HG02973 (cell line): Measurements from ENCODE around the gene SCP2.
"Not testable (repeated sequence)": the region's sequence is repeated elsewhere in the genome, so short reads cannot be mapped to it uniquely, and the experiment has no call there.

Source experiments
- ATAC-seq: cut with Tn5 transposase; IDR thresholded peaks from one replicate; pipeline ENCODE4 v1.9.1; 2021; ENCODE audit warnings: moderate library complexity; ENCODE audit not compliant: unreplicated experiment

SCP2 gene

DNA sequence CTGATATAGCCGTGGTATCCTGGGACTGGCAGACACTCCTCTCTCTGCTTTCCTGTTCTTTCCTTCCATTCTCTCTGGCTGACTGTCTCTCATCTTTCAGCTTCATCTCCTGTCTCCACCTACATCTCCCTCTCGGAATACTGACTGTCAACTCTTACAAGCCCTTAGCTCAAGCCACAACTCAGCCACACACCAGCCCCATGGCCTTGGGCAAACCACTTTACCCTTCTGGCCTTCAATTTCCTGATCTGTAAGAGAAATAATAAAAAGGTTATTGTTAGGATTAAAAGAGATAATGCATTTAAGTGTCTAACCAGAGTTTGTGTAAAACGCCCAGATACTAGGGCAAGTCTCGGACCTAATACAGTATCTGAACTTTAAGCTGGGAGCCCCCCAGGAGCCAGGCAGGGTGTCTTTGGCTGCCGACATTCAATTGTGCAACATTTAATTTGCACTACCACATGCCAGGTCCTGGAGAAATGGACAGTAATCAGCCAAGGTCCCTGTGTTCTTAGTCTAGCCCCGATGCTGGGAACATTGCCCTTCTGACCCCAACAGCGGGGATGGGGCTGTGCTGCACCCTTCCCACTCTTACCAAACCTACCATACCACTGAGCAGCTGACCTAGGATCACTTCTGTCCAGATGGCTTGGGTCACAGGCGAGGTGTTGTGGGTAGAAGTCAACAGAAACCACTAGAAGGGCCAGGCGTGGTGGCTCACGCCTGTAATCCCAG is 10.7 kb upstream of the SCP2 start:
- no peak for ATAC-seq

DNA sequence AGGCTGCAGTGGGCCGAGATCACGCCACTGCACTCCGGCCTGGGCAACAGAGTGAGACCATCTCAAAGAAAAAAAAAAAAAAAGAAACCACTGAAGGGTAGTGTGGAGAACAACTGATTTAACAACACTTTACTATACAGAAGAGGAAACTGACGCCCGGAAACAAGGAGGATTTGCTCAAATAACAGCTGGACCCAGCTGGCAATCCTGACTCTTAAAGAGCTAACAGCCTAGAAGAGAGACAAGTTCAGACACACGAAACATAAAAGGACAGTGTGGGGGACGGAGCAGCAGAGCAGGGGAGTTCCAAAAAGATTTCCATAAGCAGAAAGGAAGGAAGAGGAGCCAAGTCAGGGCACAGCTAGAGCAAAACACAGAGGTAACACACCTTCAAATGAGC is 9.9 kb upstream of the SCP2 start:
- ATAC-seq, result no peak

GRCh38 chr1:52917581-52917980 is 9.5 kb upstream of the SCP2 start:
- ATAC-seq, result no peak

- ATAC-seq, result no peak
Observed at GRCh38 chr1:52918201-52918600, 8.9 kb upstream of the SCP2 start.

DNA sequence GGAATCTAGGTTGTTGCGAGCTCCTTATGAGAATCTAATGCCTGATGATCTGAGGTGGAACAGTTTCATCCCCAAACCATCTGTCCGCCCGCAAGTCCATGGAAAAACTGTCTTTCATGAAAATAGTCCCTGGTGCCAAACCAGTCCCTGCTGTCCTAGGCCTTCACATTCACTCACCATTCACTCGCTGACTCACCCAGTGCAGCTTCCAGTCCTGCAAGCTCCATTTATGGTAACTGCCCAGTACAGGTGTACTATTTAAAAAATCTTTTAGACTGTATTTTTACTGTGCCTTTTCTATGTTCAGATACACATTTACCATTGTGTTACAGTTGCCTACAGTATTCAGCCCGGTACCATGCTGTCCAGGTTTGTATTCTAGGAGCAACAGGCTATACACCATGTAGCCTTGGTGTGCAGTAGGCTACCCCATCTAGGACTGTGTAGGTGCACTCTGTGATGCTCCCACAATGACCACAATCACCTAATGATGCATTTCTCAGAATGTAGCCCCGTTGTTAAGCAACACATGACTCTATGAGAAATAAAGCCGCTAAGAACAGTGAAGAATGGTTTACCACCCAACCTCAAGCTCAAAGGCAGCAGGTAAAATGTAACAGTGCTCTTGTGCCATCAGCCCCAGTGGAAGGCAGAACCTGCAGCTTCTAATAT is 7.9 kb upstream of the SCP2 start:
- no peak for ATAC-seq

GRCh38 chr1:52919723-52920483 is 7.2 kb upstream of the SCP2 start:
- no peak for ATAC-seq

GRCh38 chr1:52920791-52921291 is 6.2 kb upstream of the SCP2 start:
- ATAC-seq, result no peak

DNA sequence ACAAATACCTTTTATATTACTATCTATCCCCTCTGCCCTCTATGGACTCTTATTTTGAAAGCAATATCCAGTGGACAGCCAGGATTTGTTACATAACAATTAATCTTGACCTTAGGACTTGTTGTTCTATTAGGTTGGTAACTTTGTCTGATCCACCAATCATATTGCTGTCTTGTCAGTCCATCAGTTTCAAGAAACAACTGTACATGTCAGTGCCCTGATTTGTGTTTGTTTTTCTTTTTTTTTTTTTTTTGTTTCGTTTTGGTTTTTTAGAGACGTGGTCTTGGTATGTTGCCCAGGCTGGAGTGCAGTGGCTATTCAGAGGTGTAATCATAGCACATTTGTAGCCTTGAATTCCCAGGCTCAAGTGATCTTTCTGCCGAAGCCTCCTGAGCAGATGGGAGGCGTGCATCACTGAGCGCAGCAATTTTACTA is 1.5 kb upstream of the SCP2 start:
- no peak for ATAC-seq

DNA sequence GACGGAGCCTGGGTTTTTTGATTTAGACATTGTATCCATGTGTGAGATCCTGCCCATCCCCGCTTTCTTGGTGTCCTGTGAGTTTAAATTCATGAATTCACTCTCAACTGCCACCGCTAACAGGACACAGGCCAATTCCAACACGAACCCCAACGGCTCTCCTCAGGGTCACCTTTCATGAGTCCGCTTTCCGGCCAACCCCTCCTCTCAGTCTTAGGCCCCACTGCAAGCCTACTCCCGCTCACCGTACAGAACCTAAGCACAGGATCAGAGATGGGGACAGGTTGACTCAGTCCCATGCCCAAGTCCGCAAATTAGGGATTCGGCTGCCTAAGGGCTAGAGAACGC is 238 bp upstream of the SCP2 start:
- ATAC-seq, result no peak

- ATAC-seq, result no peak
Observed at GRCh38 chr1:52928015-52928404, 934 bp downstream of the SCP2 start.

DNA sequence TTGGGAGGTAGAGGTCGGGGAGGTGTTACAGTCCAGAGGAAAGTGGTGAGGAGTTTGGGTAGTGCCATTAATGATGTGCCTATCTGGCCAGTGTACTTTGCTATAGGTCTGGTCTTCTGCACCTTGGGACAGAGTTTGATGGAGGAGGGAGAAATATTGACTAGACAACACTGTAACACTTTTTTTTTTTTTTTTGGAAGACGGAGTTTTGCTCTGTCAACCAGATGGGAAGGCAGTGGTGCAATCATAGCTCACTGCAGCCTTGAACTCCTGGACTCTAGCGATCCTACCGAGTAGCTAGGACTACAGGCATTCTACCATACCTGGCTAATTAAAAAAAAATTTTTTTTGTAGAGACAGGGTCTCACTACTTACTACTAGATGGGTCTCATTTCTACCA is 1.9 kb downstream of the SCP2 start:
- ATAC-seq, result no peak

DNA sequence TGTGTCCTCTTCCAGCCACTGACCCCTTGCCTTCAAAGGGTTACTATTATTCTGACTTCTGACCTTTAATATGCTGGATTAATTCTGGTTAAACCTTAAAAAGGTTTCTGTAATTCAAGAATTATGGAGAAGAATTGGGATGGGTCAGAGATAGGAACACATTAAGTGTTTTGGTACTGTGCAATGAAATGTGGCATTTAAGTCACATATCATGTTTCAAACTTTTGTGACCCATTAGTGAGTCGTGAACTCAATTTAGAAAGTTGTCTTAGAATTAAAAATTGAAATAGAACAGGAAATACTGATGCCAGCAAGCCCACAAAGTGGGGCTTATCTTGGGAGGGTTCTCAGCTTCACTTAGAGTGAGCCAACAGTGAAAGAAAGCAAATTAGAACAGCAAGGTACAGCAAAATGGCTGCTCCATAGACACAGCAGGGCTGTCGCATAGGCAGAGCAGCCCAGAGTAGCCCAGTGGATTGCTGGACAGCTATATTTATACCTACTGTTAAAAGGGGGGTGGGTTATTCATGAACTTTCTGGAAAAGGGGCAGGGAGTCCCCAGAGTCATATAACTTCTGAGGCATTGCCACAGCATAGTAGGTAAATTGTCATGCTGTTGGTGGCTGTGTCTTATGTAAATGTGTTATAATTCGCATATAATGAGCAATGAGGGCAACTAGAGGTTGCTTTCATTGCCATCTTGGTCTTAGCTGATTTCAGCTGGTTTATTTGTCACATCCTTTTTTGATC is 10.5 kb downstream of the SCP2 start:
- no peak for ATAC-seq

DNA sequence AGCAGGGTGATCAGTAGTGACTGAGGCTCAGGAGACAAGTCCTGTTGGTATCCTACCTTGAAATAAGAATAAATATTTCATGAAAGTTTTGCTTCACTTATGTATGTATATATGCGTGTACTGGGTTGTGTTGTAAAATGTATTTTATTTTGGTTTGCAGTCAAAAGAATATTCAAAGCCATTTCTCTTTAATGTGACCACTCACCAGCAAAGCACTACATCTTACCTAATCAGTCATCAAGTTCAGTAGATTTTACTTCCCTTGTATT is 11.0 kb downstream of the SCP2 start:
- ATAC-seq, result no peak

- no peak for ATAC-seq
Observed at GRCh38 chr1:52943876-52944416, 16.9 kb downstream of the SCP2 start.

DNA sequence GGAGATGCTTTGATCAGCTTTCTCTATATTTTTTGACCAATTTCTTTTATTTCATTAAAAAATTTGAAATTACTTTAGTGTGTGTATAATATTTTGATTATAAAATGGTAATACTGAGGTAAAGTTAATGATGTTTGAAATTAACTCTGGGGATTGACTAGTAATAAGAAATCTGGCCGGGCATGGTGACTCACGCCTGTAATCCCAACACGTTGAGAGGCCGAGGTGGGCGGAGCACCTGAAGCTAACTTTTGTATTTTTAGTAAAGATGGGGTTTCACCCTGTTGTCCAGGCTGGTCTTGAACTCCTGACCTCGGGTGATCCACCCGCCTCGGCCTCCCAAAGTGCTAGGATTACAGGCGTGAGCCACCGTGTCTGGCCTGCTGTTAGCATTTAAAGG is 17.5 kb downstream of the SCP2 start:
- ATAC-seq, result no peak

GRCh38 chr1:52947490-52947889 is 20.4 kb downstream of the SCP2 start:
- ATAC-seq, result no peak

DNA sequence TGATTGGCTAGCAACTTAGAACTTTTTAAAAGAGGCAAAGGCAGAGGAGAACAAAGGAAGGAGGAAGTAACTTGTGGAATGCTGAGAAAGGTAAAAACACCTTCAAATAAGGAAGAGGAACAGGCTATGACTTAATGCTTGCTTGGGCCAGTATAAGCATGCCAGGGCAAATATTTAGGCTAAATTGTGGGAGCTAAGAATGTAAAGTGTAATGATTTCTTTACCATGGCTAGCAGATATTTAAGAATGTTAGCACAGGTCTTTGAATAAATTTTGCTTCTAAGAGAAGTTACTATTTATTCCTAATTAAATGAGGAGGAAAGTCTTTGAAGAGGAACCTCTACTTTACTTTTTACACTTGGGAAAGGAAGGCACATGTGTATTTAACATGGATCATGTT is 22.5 kb downstream of the SCP2 start:
- ATAC-seq, result not testable (repeated sequence)

DNA sequence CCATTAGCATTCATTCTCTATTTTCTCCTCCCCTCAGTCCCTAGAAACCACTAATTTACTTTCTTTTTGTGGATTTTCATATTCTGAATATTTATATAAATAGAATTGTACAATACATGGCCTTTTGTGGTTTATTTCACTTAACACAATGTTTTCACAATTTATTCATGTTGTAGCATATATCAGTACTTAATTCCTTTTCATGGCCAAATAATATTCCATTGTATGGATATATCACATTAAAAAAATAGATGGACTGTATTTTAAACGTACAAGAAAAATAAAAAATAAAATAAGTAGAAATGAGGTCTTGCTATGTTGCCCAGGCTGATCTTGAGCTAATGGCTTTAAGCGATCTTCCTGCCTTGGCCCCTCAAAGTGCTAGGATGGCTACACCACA is 25.0 kb downstream of the SCP2 start:
- ATAC-seq, result no peak

- no peak for ATAC-seq
Observed at GRCh38 chr1:52955129-52955970, 28.3 kb downstream of the SCP2 start.

- no peak for ATAC-seq
Observed at GRCh38 chr1:52963101-52963500, 36.0 kb downstream of the SCP2 start.
